GM18526 (cell line): ENCODE data around the gene COBL.

Experiments
- POLR2A ChIP-seq: IDR thresholded peaks from 3 replicates; pipeline ENCODE4 v1.6.1; 2011; ENCODE audit not compliant: insufficient read length; ENCODE audit errors: extremely low read depth

Gene COBL

DNA sequence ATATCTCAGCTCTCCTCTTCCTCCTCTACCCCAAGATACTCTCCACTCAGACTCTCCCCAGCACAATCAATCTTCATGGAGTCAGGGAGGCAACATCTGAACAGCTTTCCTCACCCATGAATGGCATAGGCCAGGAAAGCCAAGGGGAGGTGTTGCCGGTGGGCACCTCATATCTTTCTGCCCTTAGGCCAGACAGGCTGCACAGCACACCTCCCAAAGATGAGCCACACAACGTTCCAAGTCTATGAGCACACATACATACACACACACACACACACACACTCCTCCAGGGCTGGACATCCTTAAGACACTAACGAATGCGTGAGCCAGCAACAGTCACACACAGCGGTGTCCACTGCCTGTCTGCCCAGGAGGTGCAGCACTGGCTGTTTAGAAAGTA lies 17.7 kb downstream of the COBL start:
- no peak for TF ChIP-seq POLR2A

DNA sequence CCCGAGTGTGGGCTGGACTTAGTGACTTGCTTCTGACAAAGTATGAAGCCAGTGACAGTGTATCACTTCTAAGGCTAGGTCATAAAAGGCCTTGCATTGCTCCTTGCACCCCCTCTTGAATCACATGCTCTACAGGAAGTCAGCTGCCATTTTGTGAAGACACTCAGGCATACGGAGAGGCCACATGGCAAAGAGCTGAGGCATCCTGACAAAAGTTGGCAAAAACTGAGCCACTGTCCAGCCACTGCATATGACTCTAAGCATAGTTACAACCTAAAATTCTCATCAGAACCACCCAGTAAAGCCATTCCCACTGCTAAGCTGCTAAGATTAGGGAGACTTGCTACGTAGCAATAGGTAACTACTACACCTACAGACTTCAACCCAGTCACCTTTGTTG lies 18.6 kb downstream of the COBL start:
- no peak for TF ChIP-seq POLR2A

DNA sequence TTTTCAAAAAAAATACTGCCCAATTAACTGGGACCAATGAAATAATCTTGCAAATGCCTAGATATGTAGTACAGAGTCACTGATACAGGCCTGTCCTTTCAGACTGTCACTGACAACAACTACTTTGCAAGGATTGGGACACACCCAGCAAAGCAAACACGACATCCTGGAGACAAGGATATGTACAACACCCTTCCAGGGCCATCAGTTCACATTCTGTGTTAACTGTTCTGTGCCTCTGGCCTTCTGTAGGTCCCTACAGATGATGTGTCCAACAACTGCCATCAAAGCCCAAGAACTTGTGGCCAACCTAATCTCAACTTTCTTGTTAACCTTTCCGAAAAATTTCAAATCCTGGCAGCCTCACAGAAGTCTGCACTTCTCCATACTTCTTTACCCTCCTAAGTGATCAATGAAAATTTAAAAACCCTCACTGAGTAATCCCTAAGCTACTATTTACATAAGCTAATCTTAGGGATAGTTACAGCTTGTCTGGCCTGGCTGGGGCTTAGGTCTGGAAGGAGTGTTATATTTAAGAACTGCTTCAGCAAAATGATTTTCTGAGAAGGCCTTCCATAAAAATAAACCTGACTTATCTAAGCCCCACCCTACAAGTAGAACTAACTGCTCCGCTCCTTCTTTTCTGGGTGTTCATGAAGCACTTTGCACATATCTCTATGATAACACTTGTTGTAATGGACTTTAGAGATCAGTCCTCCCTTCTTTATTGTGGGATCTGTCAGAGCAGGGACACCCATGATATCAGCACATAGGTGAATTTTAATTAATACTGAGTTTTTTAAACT lies 21.0 kb downstream of the COBL start:
- TF ChIP-seq POLR2A: no peak

DNA sequence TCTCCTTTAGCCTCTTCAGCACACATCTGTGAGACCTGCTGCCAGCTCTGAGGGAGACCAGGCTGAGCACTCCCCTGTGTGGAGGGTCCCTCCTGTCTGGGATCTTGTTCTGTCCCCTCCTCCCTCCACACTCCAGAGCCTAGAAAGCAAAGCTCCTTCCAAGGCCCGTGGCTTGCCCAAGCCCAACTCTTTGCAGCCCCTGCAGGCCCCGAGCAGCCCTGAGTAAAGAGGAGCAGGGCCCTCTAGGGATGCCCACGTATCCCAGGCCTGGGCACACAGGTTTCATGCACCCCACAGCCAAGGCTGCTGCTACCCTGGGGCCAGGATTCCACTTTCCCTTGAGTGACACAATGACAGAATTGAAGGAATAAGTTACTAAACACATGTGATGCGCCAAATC lies 24.0 kb downstream of the COBL start:
- TF ChIP-seq POLR2A: no peak

DNA sequence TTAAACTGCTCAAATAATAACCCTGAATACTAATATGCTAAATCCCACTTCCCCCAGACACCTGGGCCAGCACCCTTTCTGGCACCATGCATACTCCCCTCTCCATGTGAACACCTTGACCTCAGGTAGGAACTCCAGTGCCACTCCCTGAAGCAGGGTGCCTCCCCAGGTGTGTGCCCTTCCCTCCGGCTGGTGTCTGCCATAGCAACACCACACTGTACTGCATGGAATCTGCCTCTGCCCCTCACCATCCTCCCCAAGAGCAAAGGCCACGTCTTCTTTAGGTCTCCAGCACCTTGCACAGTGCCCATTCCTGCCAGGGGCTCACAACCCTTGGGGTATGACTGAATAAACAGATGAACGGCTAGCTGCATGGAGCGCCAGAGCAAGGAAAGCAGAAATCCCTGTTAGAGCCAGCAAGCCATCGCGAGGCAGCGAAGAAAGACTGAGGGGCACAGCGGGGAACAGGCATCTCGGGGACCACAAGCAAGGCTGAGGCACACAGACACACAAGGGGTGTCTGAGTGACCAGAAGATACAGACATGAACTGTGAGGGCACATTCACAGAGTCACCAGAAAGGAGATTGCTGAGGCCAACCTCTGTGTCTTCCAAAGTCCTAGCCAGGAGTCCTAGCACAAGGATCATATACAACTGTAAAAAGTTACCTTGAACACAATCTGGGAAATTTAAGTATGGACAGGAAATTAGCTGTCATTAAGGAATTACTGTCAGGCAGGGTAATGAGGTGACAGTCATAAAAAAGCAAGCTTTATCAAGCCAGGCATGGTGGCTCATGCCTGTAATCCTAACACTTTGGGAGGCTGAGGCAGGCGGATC lies 25.7 kb downstream of the COBL start:
- no peak for TF ChIP-seq POLR2A

DNA sequence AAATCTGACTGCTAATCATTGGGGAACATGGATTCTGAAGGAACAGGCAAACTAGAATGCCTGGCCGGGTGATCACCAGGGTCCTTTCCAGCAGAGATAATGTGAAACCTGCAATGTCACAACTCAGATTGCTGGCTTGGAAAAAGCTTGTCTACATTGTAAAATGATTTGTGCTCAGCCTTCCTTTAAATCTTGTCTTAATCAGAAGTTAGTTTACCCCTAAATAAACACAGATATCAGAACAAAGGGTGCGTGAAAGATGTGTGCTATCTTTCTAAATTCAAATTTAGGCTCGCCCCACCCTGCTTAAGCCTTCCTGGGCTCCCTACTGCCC lies 26.3 kb downstream of the COBL start:
- TF ChIP-seq POLR2A: no peak

DNA sequence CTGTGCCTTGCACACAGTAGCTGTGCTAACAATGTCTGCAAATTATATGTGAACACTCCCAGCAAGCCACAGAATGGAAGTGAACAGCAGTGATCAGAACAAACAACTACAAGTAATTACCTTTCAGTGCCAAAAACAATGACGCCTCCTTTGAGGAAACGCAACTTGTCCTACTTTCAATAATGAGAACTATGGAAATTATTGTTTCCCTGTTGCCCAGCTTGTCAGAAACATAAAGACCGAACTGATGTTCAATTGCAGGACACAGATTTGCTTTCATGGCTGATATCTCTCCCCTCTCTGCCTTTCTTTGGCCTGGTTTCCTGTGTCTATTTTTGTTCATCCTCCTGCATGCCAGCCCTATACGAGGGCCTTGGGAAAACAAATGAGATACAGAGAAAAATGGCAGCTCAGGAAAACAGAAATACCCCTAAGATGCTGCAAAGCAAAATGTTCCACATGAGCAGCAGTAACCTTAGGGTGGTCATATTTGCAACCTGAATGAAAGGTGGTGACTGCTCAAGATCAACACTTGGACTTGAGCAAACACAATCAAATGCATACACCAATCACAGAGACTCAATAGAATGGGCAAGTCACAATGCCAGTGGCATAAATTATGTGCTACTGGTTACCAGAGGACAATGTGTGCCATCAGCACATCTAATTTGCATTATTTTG lies 26.8 kb downstream of the COBL start:
- TF ChIP-seq POLR2A: no peak

DNA sequence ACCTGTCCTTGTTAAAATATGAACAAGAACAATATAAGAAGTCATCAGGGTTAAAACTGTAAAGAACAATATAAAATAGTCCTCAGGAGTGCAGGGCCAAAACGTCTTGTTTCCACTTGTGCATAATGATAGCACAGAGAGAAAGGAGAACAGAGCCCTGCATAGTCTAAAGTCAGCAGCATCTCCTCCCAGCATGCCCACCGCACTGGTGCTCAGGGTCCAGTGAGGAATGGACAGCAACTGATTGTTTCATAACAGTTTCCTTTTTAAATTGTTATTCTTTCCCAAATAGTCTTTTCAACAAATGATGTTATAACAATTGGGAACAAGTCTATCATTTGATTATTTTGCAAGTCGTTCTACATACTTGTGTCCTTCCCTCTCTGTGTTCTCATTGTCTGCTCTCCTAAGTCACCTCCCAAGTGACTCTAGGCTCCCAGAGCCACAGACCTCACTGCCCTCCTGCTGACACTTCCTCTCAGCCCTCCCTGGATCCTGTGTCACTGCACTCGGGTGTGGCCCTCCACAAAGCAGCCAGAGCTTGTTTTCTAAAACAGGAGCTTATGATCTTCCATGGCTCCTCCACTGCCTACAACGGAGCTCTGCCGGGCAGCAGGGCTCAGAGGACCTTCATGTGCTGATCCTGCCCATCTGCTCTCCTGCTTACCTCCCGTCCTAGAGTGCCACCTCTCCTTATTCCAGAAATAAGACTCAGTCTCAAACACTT lies 27.6 kb downstream of the COBL start:
- no peak for TF ChIP-seq POLR2A

DNA sequence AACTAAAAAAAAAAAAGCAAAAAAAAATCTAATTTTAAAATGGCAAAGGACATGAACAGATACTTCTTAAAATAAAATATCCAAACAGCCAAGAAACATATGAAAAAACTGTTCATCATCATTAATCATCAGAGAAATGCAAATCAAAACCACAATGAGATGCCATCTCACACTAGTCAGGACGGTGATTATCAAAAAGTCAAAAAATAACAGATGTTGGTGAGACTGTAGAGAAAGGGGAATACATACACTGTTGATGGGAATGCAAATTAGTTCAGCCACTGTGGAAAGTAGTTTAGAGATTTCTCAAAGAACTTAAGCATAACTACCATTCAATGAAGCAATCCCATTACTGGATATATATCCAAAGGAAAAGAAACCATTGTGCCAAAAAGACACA lies 30.2 kb downstream of the COBL start:
- TF ChIP-seq POLR2A: no peak

DNA sequence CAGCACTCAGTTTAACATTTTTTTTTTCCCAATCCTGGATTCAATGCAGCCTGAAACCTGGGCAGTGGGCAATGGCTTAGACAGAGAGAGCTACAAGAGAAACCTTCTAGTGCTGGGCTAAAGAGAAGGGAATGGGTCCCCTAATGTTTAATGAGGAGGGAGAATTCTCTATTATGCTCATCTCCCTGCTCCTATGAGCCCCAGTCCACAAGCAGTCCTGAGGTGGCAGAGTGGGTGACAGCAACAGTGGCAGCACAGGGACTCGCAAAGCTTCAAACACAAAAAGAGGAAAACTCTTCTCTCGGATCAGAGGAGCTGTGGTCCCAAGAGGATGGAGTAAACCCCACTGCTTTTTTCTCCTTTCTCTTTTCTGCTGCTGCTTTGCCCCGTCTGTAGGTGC lies 36.5 kb downstream of the COBL start:
- TF ChIP-seq POLR2A: no peak

DNA sequence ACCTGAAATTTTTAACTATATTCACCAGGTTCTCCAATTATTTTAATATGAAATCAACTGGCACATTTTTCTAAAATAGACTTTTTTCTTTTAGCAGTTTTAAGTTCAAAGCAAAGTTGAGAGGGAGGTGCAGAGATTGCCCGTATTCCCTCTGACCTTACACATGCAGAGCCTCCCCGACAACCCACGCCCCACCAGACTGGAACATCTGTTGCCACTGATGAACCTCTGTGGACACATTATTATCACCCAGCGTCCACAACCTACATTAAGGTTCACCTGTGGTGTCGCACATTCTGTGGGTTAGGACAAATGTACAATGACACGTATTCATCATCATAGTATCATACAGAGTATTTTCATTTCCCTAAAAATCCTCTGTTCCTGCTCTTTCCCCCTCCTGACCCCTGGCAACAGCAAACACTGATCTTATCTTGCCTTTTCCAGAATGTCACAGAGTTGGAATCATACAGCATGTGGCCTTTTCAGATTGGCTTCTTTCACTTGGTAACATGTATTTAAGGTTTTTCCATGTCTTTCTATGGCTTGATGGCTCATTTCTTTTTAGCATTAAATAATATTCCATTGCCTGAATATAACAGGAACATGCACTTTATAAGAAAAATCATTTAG lies 37.1 kb downstream of the COBL start:
- no peak for TF ChIP-seq POLR2A

DNA sequence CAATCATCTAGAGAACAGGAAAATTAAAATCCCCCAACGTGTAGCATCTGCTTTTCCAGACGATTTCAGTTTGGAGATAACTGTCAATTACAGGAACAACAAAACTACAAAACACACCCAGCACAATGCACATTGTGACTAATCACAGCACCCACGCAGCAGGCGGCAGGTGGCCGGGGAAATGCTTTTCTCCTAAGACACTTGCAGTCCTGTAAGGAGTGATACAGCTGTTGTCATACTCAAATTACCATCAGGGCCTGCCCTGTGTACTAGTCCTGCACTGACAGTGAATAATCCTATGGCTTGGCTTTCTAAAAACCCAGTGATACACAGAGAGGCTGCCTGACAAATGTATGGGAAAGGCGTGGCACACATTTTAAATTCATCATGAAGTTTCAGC lies 37.8 kb downstream of the COBL start:
- TF ChIP-seq POLR2A: no peak

DNA sequence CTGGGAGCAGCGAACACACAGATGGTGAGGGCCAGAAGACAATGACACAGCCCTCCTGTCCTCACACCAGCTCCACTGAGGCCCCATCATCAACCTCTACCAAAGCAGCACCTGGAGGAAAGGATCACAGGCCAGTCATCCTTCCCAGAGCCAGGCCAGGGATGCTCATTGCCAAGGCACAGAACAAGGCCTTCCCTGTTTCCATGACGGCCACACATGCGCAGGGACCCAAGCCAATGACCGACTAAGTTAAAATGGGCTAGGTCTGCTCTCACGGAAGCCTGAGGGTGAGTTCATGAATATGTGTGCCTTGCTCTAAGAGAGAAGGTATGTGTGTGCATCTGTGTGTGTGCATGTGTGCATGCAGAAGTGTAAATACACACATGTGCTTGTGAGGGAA lies 39.6 kb downstream of the COBL start:
- TF ChIP-seq POLR2A: no peak

DNA sequence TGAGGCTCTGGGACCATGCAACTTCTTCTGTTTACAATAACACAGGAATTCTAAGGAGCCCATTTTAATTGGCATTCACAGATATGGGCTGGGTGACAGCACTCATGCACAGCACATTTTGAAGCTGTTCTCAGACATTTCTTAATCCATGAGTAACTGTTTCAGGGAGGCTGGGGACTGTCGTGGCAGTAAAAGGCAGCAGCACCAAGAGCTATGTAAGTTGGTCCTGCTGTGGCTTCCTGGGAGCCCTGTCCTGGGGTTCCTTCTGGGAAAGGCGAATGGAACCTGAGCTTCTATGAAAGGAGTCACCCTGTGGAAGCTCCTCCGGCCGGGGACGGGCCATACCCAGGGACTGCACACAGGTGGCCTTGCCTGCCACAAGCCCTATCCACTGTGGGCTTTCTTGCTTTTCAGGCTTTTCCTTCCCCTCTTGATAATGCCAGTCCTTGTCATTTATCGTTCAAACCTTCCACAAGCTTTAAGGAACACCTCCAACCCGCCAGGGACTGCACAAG lies 40.5 kb downstream of the COBL start:
- TF ChIP-seq POLR2A: no peak

DNA sequence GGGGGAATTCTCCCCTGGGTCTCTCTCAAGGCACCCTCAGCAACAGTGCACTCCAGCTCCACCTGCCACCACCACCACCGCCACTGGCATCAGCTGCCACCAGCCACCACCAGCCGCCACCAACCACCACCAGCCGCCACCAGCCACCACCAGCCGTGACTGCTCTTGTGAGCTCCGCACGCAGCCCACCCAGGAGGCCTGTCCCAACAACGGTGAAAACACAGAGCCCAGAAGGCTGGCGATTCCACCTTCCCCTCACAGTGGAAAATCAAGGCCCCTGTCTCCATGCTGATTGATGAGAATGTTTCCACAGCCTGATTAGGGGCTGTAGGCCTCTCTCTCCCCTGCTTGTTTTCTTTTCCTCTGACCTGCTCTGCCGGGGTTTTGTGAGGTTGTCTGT lies 41.1 kb downstream of the COBL start:
- no peak for TF ChIP-seq POLR2A
